Fibroblast of lung (primary cell): Measurements from ENCODE around the gene PTTG2. TPM values are rescaled to one million over a fixed set of nuclear protein-coding genes. Genes with fewer than 3 reads are reported as not detected.

Experiments
- DNase-seq, 2 donors: peaks; one replicate each; pipeline versions ENCODE4 v3.0.0 to v3.0.0-alpha.2; 2010; ENCODE audit warnings: low read depth in 2 of 2
- H2AFZ ChIP-seq: 2 replicates; pipeline ENCODE4 v1.5.1; 2012; ENCODE audit warnings: low read length, control low read depth, inconsistent platforms
- H3K27ac ChIP-seq: 2 replicates; pipeline ENCODE4 v1.5.1; 2011; ENCODE audit warnings: low read length, control low read depth; ENCODE audit not compliant: insufficient read depth
- H3K27me3 ChIP-seq: 2 replicates; pipeline ENCODE4 v1.5.1; 2011; ENCODE audit warnings: mild to moderate bottlenecking, low read length; ENCODE audit not compliant: control insufficient read depth, insufficient read depth
- H3K36me3 ChIP-seq: 2 replicates; pipeline ENCODE4 v1.5.1; 2011; ENCODE audit warnings: low read length; ENCODE audit not compliant: control insufficient read depth, insufficient read depth
- H3K4me1 ChIP-seq: 2 replicates; pipeline ENCODE4 v1.5.1; 2011; ENCODE audit warnings: low read length; ENCODE audit not compliant: control insufficient read depth, insufficient read depth; ENCODE audit errors: extremely low read depth
- H3K4me2 ChIP-seq: 2 replicates; pipeline ENCODE4 v1.5.1; 2011; ENCODE audit warnings: low read length, control low read depth; ENCODE audit not compliant: insufficient read depth; ENCODE audit errors: extremely low read depth
- H3K4me3 ChIP-seq, 4 experiments: fragments of 200-600 bp in 1 of 4; sonication (generic) in 1 of 4; replicated peaks in 1 of 4; 2 replicates each; pipeline ENCODE4 v1.5.1; 2011 to 2016; ENCODE audit warnings: low read length in 4 of 4, low read depth in 3 of 4, mild to moderate bottlenecking in 3 of 4, control low read depth in 2 of 4, inconsistent platforms in 1 of 4, mixed read lengths in 1 of 4; ENCODE audit not compliant: insufficient read depth in 1 of 4; ENCODE audit errors: control extremely low read depth in 1 of 4
- H3K79me2 ChIP-seq: 2 replicates; pipeline ENCODE4 v1.5.1; 2012; ENCODE audit warnings: mild to moderate bottlenecking, low read length, inconsistent platforms; ENCODE audit not compliant: control insufficient read depth, insufficient read depth
- H3K9ac ChIP-seq: 2 replicates; pipeline ENCODE4 v1.5.1; 2011; ENCODE audit warnings: mild to moderate bottlenecking, low read length, control low read depth; ENCODE audit not compliant: insufficient read depth
- H3K9me3 ChIP-seq: 2 replicates; pipeline ENCODE4 v1.5.1; 2012; ENCODE audit warnings: low read depth, low read length; ENCODE audit not compliant: control insufficient read depth, insufficient read depth
- H4K20me1 ChIP-seq: 2 replicates; pipeline ENCODE4 v1.5.1; 2011; ENCODE audit warnings: low read length; ENCODE audit not compliant: control insufficient read depth, insufficient read depth; ENCODE audit errors: extremely low read depth
- CTCF ChIP-seq, 2 donors: IDR thresholded peaks in 1 of 2; conservative IDR thresholded peaks in 1 of 2; 1 replicate in 1 of 2; 2 replicates in 1 of 2; pipeline ENCODE4 v1.5.1; 2011 to 2012; ENCODE audit warnings: low read length in 2 of 2, control low read depth in 1 of 2, inconsistent platforms in 1 of 2, low read depth in 1 of 2, mild to moderate bottlenecking in 1 of 2
- EZH2 ChIP-seq: IDR thresholded peaks from 2 replicates; pipeline ENCODE4 v1.5.1; 2012; ENCODE audit warnings: low read length, control low read depth, mild to moderate bottlenecking; ENCODE audit errors: missing control alignments
- polyA minus RNA-seq: library from RNA; depleted of rRNA, polyadenylated mRNA; stranded (reverse); fragments of >200 nt; gene quantifications from 2 replicates; pipeline ENCODE4 v1.2.3, GENCODE V29; 2011; ENCODE audit warnings: low replicate concordance
- polyA plus RNA-seq, 2 donors: library from polyadenylated mRNA; depleted of rRNA in 1 of 2; stranded (reverse) in 1 of 2; unstranded in 1 of 2; fragments of >200 nt; gene quantifications; 2 replicates each; pipeline ENCODE4 v1.2.1, GENCODE V29; 2011 to 2012; ENCODE audit warnings: missing spikeins in 1 of 2
- total RNA-seq: library from RNA; depleted of rRNA; stranded (reverse); fragments of >200 nt; gene quantifications from 2 replicates; pipeline ENCODE4 v1.2.1, GENCODE V29; 2014

PTTG2 gene
- not detected in 2 replicates for total RNA-seq
- polyA plus RNA-seq, result not detected in 2 replicates
- polyA plus RNA-seq (2012), result not detected in 2 replicates
- not detected in 2 replicates for polyA minus RNA-seq

GRCh38 chr4:37960098-37960497, at the start of gene PTTG2:
TSS of gene PTTG2 (plus strand) at chr4:37960398. CDS start at chr4:37960435, 37 bp downstream.
- Histone ChIP-seq H3K27ac (no peak within 1 kb of the TSS), H3K27me3 (no peaks in the 10 kb centered on the region), H4K20me1 (no peaks in the 10 kb centered on the region), H2AFZ (no peak within 1 kb of the TSS), H3K4me3 (no peak within 1 kb of the TSS), H3K79me2 (no peaks in the 10 kb centered on the region), H3K36me3 (no peaks in the 10 kb centered on the region), H3K9me3 (no peaks in the 10 kb centered on the region), H3K9ac (no peak within 1 kb of the TSS), H3K4me2 (no peak within 1 kb of the TSS), H3K4me1 (no peaks in the 10 kb centered on the region)
- no peak for DNase-seq
- TF ChIP-seq CTCF (conservative IDR thresholded peaks at IDR 0.05 in 1 of 2, IDR thresholded peaks at IDR 0.05 in 1 of 2; ENCODE audit: low read depth in 1 of 2, low read length in 2 of 2) (no peak), EZH2 (no peak)

GRCh38 chr4:37914539-37914938, 45.7 kb upstream of the PTTG2 start:
- Histone ChIP-seq H2AFZ (no peak overlapping the region), H3K27me3 (no peaks in the 10 kb centered on the region), H3K9me3 (no peaks in the 10 kb centered on the region), H3K27ac (no peak overlapping the region), H3K36me3 (no peaks in the 10 kb centered on the region), H4K20me1 (no peaks in the 10 kb centered on the region), H3K79me2 (no peaks in the 10 kb centered on the region), H3K4me2 (no peak overlapping the region), H3K4me3 (no peak overlapping the region), H3K4me1 (no peaks in the 10 kb centered on the region), H3K9ac (no peak overlapping the region)
- TF ChIP-seq EZH2 (no peak), CTCF (conservative IDR thresholded peaks at IDR 0.05 in 1 of 2, IDR thresholded peaks at IDR 0.05 in 1 of 2; ENCODE audit: low read depth in 1 of 2, low read length in 2 of 2) (no peak)
- no peak for DNase-seq

- no peak overlapping the region for H3K4me3 ChIP-seq
- no peak overlapping the region for H2AFZ ChIP-seq
- no peaks in the 10 kb centered on the region for H3K36me3 ChIP-seq
- no peaks in the 10 kb centered on the region for H3K9me3 ChIP-seq
- no peaks in the 10 kb centered on the region for H4K20me1 ChIP-seq
- H3K9ac ChIP-seq, result no peak overlapping the region
- H3K27me3 ChIP-seq, result no peaks in the 10 kb centered on the region
- H3K27ac ChIP-seq, result no peak overlapping the region
- H3K4me2 ChIP-seq, result no peak overlapping the region
- no peaks in the 10 kb centered on the region for H3K79me2 ChIP-seq
- DNase-seq, result no peak
- TF ChIP-seq EZH2, result no peak
- no peak for TF ChIP-seq CTCF (conservative IDR thresholded peaks at IDR 0.05 in 1 of 2, IDR thresholded peaks at IDR 0.05 in 1 of 2; ENCODE audit: low read depth in 1 of 2, low read length in 2 of 2)
- no peaks in the 10 kb centered on the region for H3K4me1 ChIP-seq
Observed at GRCh38 chr4:37917388-37917787, 42.8 kb upstream of the PTTG2 start.
